Gastrocnemius medialis (tissue), 4 donors: Measurements from ENCODE around the gene SPATA24. TPM values are rescaled to one million over a fixed set of nuclear protein-coding genes. Genes with fewer than 3 reads are reported as not detected.

Experiments
- ATAC-seq, 2 donors: fragments of 150-250 bp; one replicate each; pipeline ENCODE4 v1.9.1; 2016
- DNase-seq, 2 donors: peaks; one replicate each; pipeline ENCODE4 v3.0.0-alpha.2; 2019
- H3K27ac ChIP-seq, 4 donors: fragments of 200-600 bp; sonication (generic); 1 replicate in 1 of 4; 2 replicates in 3 of 4; pipeline ENCODE4 v1.5.1; 2016 to 2018; ENCODE audit warnings: mild to moderate bottlenecking in 2 of 4, moderate library complexity in 1 of 4
- H3K27me3 ChIP-seq, 3 donors: fragments of 200-600 bp; sonication (generic) in 2 of 3; 1 replicate in 1 of 3; 2 replicates in 2 of 3; pipeline versions ENCODE4 v1.5.1 to v1.6.0; 2016 to 2019; ENCODE audit warnings: mild to moderate bottlenecking in 1 of 3, moderate library complexity in 1 of 3
- H3K36me3 ChIP-seq, 2 donors: fragments of 200-600 bp; sonication (generic) in 1 of 2; one replicate each; pipeline ENCODE4 v1.5.1; 2017 to 2018
- H3K4me1 ChIP-seq, 2 donors: fragments of 200-600 bp; sonication (generic) in 1 of 2; one replicate each; pipeline ENCODE4 v1.5.1; 2016 to 2017; ENCODE audit warnings: mild to moderate bottlenecking in 2 of 2
- H3K4me3 ChIP-seq, 4 donors: fragments of 200-600 bp; sonication (generic) in 3 of 4; 1 replicate in 1 of 4; 2 replicates in 3 of 4; pipeline ENCODE4 v1.5.1; 2016 to 2019; ENCODE audit warnings: mild to moderate bottlenecking in 2 of 4
- H3K9me3 ChIP-seq, 3 donors: fragments of 200-600 bp; sonication (generic) in 2 of 3; 1 replicate in 1 of 3; 2 replicates in 2 of 3; pipeline ENCODE4 v1.5.1; 2016 to 2019
- CTCF ChIP-seq, 5 experiments: fragments of 450-650 bp in 3 of 5; fragments of 200-600 bp in 2 of 5; sonication (generic) in 2 of 5; IDR thresholded peaks in 4 of 5; conservative IDR thresholded peaks in 1 of 5; 1 replicate in 4 of 5; 2 replicates in 1 of 5; pipeline ENCODE4 v1.5.1; 2016 to 2019; ENCODE audit warnings: antibody characterized with exemption in 5 of 5, mild to moderate bottlenecking in 3 of 5, moderate library complexity in 3 of 5
- POLR2A ChIP-seq, 2 donors: fragments of 450-650 bp; IDR thresholded peaks; one replicate each; pipeline ENCODE4 v1.6.1; 2017; ENCODE audit warnings: antibody characterized with exemption in 2 of 2, mild to moderate bottlenecking in 2 of 2, moderate library complexity in 2 of 2
- in situ Hi-C, 4 donors: fragments of 200-750 bp; cut with MboI; loops; one replicate each; pipeline versions ENCODE4 v1.15.0 to v1.8.0; 2017; ENCODE audit warnings: low sequenced_read_pairs in 4 of 4
- intact Hi-C: fragments of 100-400 bp; cut with DNase I; formaldehyde crosslinking; loops from one replicate; pipeline ENCODE4 v1.15.1; 2023; ENCODE audit warnings: low total_unique reads
- total RNA-seq, 4 donors: library from RNA; depleted of rRNA; stranded (reverse); fragments of >200 nt; gene quantifications; one replicate each; pipeline versions ENCODE4 v1.1.0 to v1.2.3, GENCODE V29; 2016

Gene SPATA24
- total RNA-seq, 4 donors from 2014 or later, result 6.8 to 24.1 (median 12.5) TPM

- no peak for ATAC-seq
- peak overlapping the region; percentile 98 to 100 (median 99) for H3K27ac ChIP-seq
- H3K27me3 ChIP-seq, result no peaks in the 10 kb centered on the region
- no peak for DNase-seq
- TF ChIP-seq CTCF (IDR thresholded peaks at IDR 0.05 in 4 of 5, conservative IDR thresholded peaks at IDR 0.05 in 1 of 5), result no peak
- no peak for TF ChIP-seq POLR2A (IDR thresholded peaks at IDR 0.05)
- H3K9me3 ChIP-seq, result no peaks in the 10 kb centered on the region
- H3K4me3 ChIP-seq, result peak overlapping the region; percentile 90 to 97 (median 94)
- H3K4me1 ChIP-seq, result peaks cover 5 to 16% of the 10 kb centered on the region in 2 donors
- intact Hi-C loops, result loop anchor here (5.0 kb wide), 2 partner anchors 79 to 124 kb away; partner anchors contain the start of gene UBE2D2
- in situ Hi-C loops, result no loop called here
- H3K36me3 ChIP-seq, result peaks cover 0 to 15% of the 10 kb centered on the region in 2 donors
These were observed 34.8 kb upstream of the SPATA24 start for GRCh38 chr5:139438707-139439012.

GRCh38 chr5:139435676-139436075 lies 31.8 kb upstream of the SPATA24 start:
- intact Hi-C loops, result loop anchor here (5.0 kb wide), 2 partner anchors 82 to 127 kb away; partner anchors contain the start of gene UBE2D2
- no peak for ATAC-seq
- H3K27me3 ChIP-seq, result no peaks in the 10 kb centered on the region
- no peak overlapping the region for H3K4me3 ChIP-seq
- TF ChIP-seq CTCF (IDR thresholded peaks at IDR 0.05 in 4 of 5, conservative IDR thresholded peaks at IDR 0.05 in 1 of 5), result no peak
- TF ChIP-seq POLR2A (IDR thresholded peaks at IDR 0.05), result no peak
- DNase-seq, result no peak
- H3K4me1 ChIP-seq, result peaks cover 5 to 16% of the 10 kb centered on the region in 2 donors
- no peak overlapping the region for H3K27ac ChIP-seq
- peaks cover 0 to 34% of the 10 kb centered on the region in 2 donors for H3K36me3 ChIP-seq
- H3K9me3 ChIP-seq, result no peaks in the 10 kb centered on the region
- in situ Hi-C loops, result no loop called here

GRCh38 chr5:139431706-139432105 lies 27.8 kb upstream of the SPATA24 start:
- peaks cover 0 to 41% of the 10 kb centered on the region in 2 donors for H3K36me3 ChIP-seq

GRCh38 chr5:139430015-139430414 lies 26.1 kb upstream of the SPATA24 start:
- Histone ChIP-seq H3K27me3 (no peaks in the 10 kb centered on the region), H3K4me1 (peaks cover 8 to 14% of the 10 kb centered on the region in 2 donors), H3K9me3 (no peaks in the 10 kb centered on the region), H3K4me3 (no peak overlapping the region), H3K36me3 (peaks cover 0 to 41% of the 10 kb centered on the region in 2 donors), H3K27ac (no peak overlapping the region)
- in situ Hi-C loops, result no loop called here
- DNase-seq (no peak), ATAC-seq (no peak)
- TF ChIP-seq CTCF (IDR thresholded peaks at IDR 0.05 in 4 of 5, conservative IDR thresholded peaks at IDR 0.05 in 1 of 5), result no peak
- TF ChIP-seq POLR2A (IDR thresholded peaks at IDR 0.05), result no peak
- intact Hi-C loops, result no loop called here

More at GRCh38 chr5:139431706-139432105, 27.8 kb upstream of the SPATA24 start:
- ATAC-seq (no peak), DNase-seq (no peak)
- in situ Hi-C loops (no loop called here), intact Hi-C loops (no loop called here)
- Histone ChIP-seq H3K4me1 (no peaks in the 10 kb centered on the region), H3K27me3 (no peaks in the 10 kb centered on the region), H3K4me3 (no peak overlapping the region), H3K9me3 (no peaks in the 10 kb centered on the region), H3K27ac (no peak overlapping the region)
- TF ChIP-seq CTCF (IDR thresholded peaks at IDR 0.05 in 4 of 5, conservative IDR thresholded peaks at IDR 0.05 in 1 of 5) (no peak), POLR2A (IDR thresholded peaks at IDR 0.05) (no peak)
